HepG2 (cell line): Measurements from ENCODE around the gene PRPF38B.

Source experiments
- ETV6 ChIP-seq: sonication (generic); formaldehyde crosslinking; conservative IDR thresholded peaks from 2 replicates; pipeline ENCODE4 v1.4.0; 2020; ENCODE audit warnings: missing genetic modification reagents
- TF ChIP-seq, protein P1 (sequence below): sonication (generic); formaldehyde crosslinking; IDR thresholded peaks from 2 replicates; pipeline ENCODE4 v1.5.0; 2020; ENCODE audit warnings: mild to moderate bottlenecking, missing genetic modification reagents, moderate library complexity

GRCh38 chr1:108695535-108695934 is 3.4 kb downstream of the PRPF38B start:
- TF ChIP-seq, protein P1, sequence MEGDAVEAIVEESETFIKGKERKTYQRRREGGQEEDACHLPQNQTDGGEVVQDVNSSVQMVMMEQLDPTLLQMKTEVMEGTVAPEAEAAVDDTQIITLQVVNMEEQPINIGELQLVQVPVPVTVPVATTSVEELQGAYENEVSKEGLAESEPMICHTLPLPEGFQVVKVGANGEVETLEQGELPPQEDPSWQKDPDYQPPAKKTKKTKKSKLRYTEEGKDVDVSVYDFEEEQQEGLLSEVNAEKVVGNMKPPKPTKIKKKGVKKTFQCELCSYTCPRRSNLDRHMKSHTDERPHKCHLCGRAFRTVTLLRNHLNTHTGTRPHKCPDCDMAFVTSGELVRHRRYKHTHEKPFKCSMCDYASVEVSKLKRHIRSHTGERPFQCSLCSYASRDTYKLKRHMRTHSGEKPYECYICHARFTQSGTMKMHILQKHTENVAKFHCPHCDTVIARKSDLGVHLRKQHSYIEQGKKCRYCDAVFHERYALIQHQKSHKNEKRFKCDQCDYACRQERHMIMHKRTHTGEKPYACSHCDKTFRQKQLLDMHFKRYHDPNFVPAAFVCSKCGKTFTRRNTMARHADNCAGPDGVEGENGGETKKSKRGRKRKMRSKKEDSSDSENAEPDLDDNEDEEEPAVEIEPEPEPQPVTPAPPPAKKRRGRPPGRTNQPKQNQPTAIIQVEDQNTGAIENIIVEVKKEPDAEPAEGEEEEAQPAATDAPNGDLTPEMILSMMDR (CRISPR knock-in tag), result no peak
- TF ChIP-seq ETV6 (CRISPR knock-in tag), result no peak
